Measurements from ENCODE around the gene ZNF474.

Gene ZNF474

GRCh38 chr5:122119205-122119604 is 10.1 kb upstream of the ZNF474 start:
- DNase-seq: no peak

GRCh38 chr5:122120493-122120892 is 8.9 kb upstream of the ZNF474 start:
- no peak for DNase-seq

GRCh38 chr5:122120957-122121356 is 8.4 kb upstream of the ZNF474 start:
- no peak for DNase-seq

GRCh38 chr5:122121479-122122465 is 7.6 kb upstream of the ZNF474 start:
- no peak for DNase-seq

- DNase-seq: no peak
Measured at GRCh38 chr5:122124766-122125165, 4.6 kb upstream of the ZNF474 start.

GRCh38 chr5:122126177-122126755 is 3.1 kb upstream of the ZNF474 start:
- DNase-seq: no peak

GRCh38 chr5:122126756-122127321 is 2.5 kb upstream of the ZNF474 start:
- no peak for DNase-seq

- no peak for DNase-seq
Measured at GRCh38 chr5:122130152-122130551, 806 bp downstream of the ZNF474 start.

GRCh38 chr5:122137702-122138101 is 8.4 kb downstream of the ZNF474 start:
- peak; percentile 35 for DNase-seq

- no peak for DNase-seq
Measured at GRCh38 chr5:122138356-122138755, 9.0 kb downstream of the ZNF474 start.

- no peak for DNase-seq
Measured at GRCh38 chr5:122140900-122141299, 11.6 kb downstream of the ZNF474 start.

- no peak for DNase-seq
Measured at GRCh38 chr5:122141751-122142150, 12.4 kb downstream of the ZNF474 start.

- no peak for DNase-seq
Measured at GRCh38 chr5:122142480-122143164, 13.3 kb downstream of the ZNF474 start.

GRCh38 chr5:122144236-122144635 is 14.9 kb downstream of the ZNF474 start:
- DNase-seq: no peak

- no peak for DNase-seq
Measured at GRCh38 chr5:122145906-122146305, 16.6 kb downstream of the ZNF474 start.

GRCh38 chr5:122149321-122150090 is 20.2 kb downstream of the ZNF474 start:
- no peak for DNase-seq

GRCh38 chr5:122150215-122150614 is 20.9 kb downstream of the ZNF474 start:
- DNase-seq: no peak

- no peak for DNase-seq
Measured at GRCh38 chr5:122151640-122152039, 22.3 kb downstream of the ZNF474 start.

GRCh38 chr5:122152266-122152900 is 23.0 kb downstream of the ZNF474 start:
- no peak for DNase-seq

GRCh38 chr5:122153230-122153629 is 23.9 kb downstream of the ZNF474 start:
- no peak for DNase-seq

GRCh38 chr5:122153774-122154173 is 24.4 kb downstream of the ZNF474 start:
- no peak for DNase-seq

GRCh38 chr5:122154491-122154890 is 25.1 kb downstream of the ZNF474 start:
- DNase-seq: no peak
